IgD-negative memory B cell (primary cell): ENCODE data around the gene MIPOL1. TPM values are rescaled to one million over a fixed set of nuclear protein-coding genes. Genes with fewer than 3 reads are reported as not detected.
A peak's percentile ranks its signal among the peaks of the same experiment; 100 is the strongest.
"Not testable (repeated sequence)": the region's sequence is repeated elsewhere in the genome, so short reads cannot be mapped to it uniquely, and the experiment has no call there.

Source experiments
- H3K27ac Mint-ChIP-seq, 3 donors: one replicate each; pipeline ENCODE4 v1.8.0; 2020 to 2022; ENCODE audit warnings: mild to moderate bottlenecking in 3 of 3, mixed read lengths in 3 of 3, moderate library complexity in 1 of 3
- H3K27me3 Mint-ChIP-seq: one replicate; pipeline ENCODE4 v1.8.0; 2021; ENCODE audit warnings: mixed read lengths
- H3K36me3 Mint-ChIP-seq: one replicate; pipeline ENCODE4 v1.8.0; 2020; ENCODE audit warnings: mild to moderate bottlenecking, mixed read lengths
- H3K4me1 Mint-ChIP-seq, 3 donors: one replicate each; pipeline ENCODE4 v1.8.0; 2020 to 2022; ENCODE audit warnings: mixed read lengths in 3 of 3, mild to moderate bottlenecking in 1 of 3
- H3K4me3 Mint-ChIP-seq, 4 donors: one replicate each; pipeline ENCODE4 v1.8.0; 2020 to 2022; ENCODE audit warnings: mild to moderate bottlenecking in 4 of 4, mixed read lengths in 4 of 4, moderate library complexity in 3 of 4
- H3K9me3 Mint-ChIP-seq, 3 donors: one replicate each; pipeline ENCODE4 v1.8.0; 2020 to 2021; ENCODE audit warnings: mixed read lengths in 3 of 3, mild to moderate bottlenecking in 1 of 3
- polyA plus RNA-seq: library from polyadenylated mRNA; unstranded; fragments of 300-500 nt; fragmentation: Illumina TruSeq; gene quantifications from one replicate; pipeline ENCODE4 v1.2.3, GENCODE V29; 2021

MIPOL1 gene
- polyA plus RNA-seq, 1 donor from 2014 or later = not detected

GRCh38 chr14:37201724-37202123 is 4.0 kb downstream of the MIPOL1 start:
- Mint-ChIP-seq H3K9me3 (peaks cover 7 to 10% (median 8%) of the 10 kb centered on the region in 3 donors), H3K4me3 (no peak overlapping the region), H3K4me1 (no peaks in the 10 kb centered on the region), H3K36me3 (no peaks in the 10 kb centered on the region), H3K27me3 (no peaks in the 10 kb centered on the region), H3K27ac (no peak overlapping the region)

- no peaks in the 10 kb centered on the region for H3K36me3 Mint-ChIP-seq
- peaks cover 6 to 15% (median 14%) of the 10 kb centered on the region in 3 donors for H3K9me3 Mint-ChIP-seq
- H3K27me3 Mint-ChIP-seq = no peaks in the 10 kb centered on the region
- no peak overlapping the region for H3K27ac Mint-ChIP-seq
- H3K4me1 Mint-ChIP-seq = no peaks in the 10 kb centered on the region
- no peak overlapping the region for H3K4me3 Mint-ChIP-seq
Measured at GRCh38 chr14:37202265-37202664, 4.5 kb downstream of the MIPOL1 start.

GRCh38 chr14:37202812-37203211 is 5.1 kb downstream of the MIPOL1 start:
- H3K9me3 Mint-ChIP-seq = peaks cover 3 to 15% (median 12%) of the 10 kb centered on the region in 3 donors
- H3K27me3 Mint-ChIP-seq = no peaks in the 10 kb centered on the region
- no peaks in the 10 kb centered on the region for H3K4me1 Mint-ChIP-seq
- H3K36me3 Mint-ChIP-seq = no peaks in the 10 kb centered on the region
- H3K4me3 Mint-ChIP-seq = no peak overlapping the region
- H3K27ac Mint-ChIP-seq = peak overlapping the region in 1 of 3 donors; percentile 69

DNA sequence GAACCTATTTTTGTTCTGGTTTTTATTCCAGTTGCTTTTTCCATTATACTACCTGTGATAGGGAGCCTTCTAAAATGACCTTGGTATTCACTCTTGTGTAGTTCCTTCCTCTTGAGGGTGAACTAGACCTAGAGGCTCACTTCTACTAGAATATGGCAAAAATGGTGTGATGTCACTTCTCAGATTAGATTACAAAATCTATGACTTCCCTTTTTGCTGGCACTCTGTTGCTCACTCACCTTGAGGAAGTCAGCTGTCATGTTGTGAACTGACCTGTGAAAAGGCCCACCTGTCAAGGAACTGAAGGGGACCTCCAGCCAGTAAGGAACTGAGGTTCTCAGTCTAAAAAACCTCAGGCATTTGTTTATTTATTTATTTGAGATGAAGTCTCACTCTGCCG is 5.7 kb downstream of the MIPOL1 start:
- no peak overlapping the region for H3K4me3 Mint-ChIP-seq
- no peaks in the 10 kb centered on the region for H3K27me3 Mint-ChIP-seq
- no peaks in the 10 kb centered on the region for H3K36me3 Mint-ChIP-seq
- H3K27ac Mint-ChIP-seq = no peak overlapping the region
- no peaks in the 10 kb centered on the region for H3K4me1 Mint-ChIP-seq
- peaks cover 3 to 15% (median 12%) of the 10 kb centered on the region in 3 donors for H3K9me3 Mint-ChIP-seq

GRCh38 chr14:37205623-37206605 is 8.2 kb downstream of the MIPOL1 start:
- peaks cover 5 to 15% (median 12%) of the 10 kb centered on the region in 3 donors for H3K9me3 Mint-ChIP-seq
- not testable (repeated sequence) for H3K36me3 Mint-ChIP-seq, H3K27ac Mint-ChIP-seq, H3K4me1 Mint-ChIP-seq, H3K27me3 Mint-ChIP-seq, H3K4me3 Mint-ChIP-seq

DNA sequence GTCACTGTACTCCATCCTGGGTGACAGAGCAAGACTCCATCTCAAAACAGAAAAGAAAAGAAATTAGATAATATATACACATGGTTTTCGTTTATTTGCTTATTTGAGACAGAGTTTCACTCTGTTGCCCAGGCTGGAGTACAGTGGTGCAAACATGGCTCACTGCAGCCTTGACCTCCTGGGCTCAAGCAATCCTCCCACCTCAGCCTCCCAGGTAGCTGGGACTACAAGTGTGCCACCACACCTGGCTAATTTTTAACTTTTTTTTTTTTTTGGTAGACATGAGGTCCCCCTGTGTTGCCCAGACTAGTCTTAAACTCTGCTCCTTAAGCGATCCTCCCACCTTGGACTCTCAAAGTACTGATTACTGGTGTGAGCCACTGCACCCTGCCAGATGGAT is 11.9 kb downstream of the MIPOL1 start:
- not testable (repeated sequence) for H3K36me3 Mint-ChIP-seq, H3K27ac Mint-ChIP-seq, H3K27me3 Mint-ChIP-seq, H3K4me1 Mint-ChIP-seq, H3K4me3 Mint-ChIP-seq
- peaks cover 14 to 18% (median 16%) of the 10 kb centered on the region in 3 donors for H3K9me3 Mint-ChIP-seq

- Mint-ChIP-seq H3K27me3 (no peaks in the 10 kb centered on the region), H3K4me3 (no peak overlapping the region), H3K27ac (no peak overlapping the region), H3K9me3 (peaks cover 10 to 22% (median 18%) of the 10 kb centered on the region in 3 donors), H3K4me1 (peaks cover 0 to 2% (median 0%) of the 10 kb centered on the region in 3 donors), H3K36me3 (no peaks in the 10 kb centered on the region)
Measured at GRCh38 chr14:37210448-37210847, 12.7 kb downstream of the MIPOL1 start.

GRCh38 chr14:37213016-37213415 is 15.3 kb downstream of the MIPOL1 start:
- no peak overlapping the region for H3K4me3 Mint-ChIP-seq
- no peaks in the 10 kb centered on the region for H3K36me3 Mint-ChIP-seq
- H3K4me1 Mint-ChIP-seq = peaks cover 0 to 2% (median 0%) of the 10 kb centered on the region in 3 donors
- peaks cover 6 to 15% (median 13%) of the 10 kb centered on the region in 3 donors for H3K9me3 Mint-ChIP-seq
- H3K27me3 Mint-ChIP-seq = no peaks in the 10 kb centered on the region
- no peak overlapping the region for H3K27ac Mint-ChIP-seq

DNA sequence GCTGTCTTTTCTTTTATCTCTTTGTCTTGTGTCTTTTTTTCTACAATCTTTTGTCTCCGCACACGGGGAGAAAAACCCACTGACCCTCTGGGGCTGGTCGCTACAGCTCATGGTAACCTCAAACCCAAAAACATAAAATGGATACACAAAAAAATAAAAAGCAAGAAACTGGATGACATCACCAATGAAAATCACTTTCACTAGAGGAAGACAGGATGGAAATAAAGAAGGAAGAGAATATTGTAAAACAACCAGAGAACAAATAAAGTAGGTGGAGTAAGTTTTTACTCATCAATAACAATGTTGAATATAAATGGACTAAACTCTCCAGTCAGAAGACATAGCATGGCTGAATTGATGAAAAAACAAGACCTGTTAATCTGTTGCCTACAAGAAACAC is 17.6 kb downstream of the MIPOL1 start:
- Mint-ChIP-seq H3K27me3 (no peaks in the 10 kb centered on the region), H3K27ac (no peak overlapping the region), H3K36me3 (no peaks in the 10 kb centered on the region), H3K9me3 (peaks cover 6 to 14% (median 13%) of the 10 kb centered on the region in 3 donors), H3K4me3 (no peak overlapping the region), H3K4me1 (peaks cover 0 to 2% (median 0%) of the 10 kb centered on the region in 3 donors)

GRCh38 chr14:37221073-37221472 is 23.3 kb downstream of the MIPOL1 start:
- no peaks in the 10 kb centered on the region for H3K4me1 Mint-ChIP-seq
- no peaks in the 10 kb centered on the region for H3K36me3 Mint-ChIP-seq
- no peak overlapping the region for H3K4me3 Mint-ChIP-seq
- H3K9me3 Mint-ChIP-seq = peaks cover 5 to 6% (median 5%) of the 10 kb centered on the region in 3 donors
- H3K27ac Mint-ChIP-seq = no peak overlapping the region
- no peaks in the 10 kb centered on the region for H3K27me3 Mint-ChIP-seq

GRCh38 chr14:37223947-37224474 is 26.3 kb downstream of the MIPOL1 start:
- H3K4me3 Mint-ChIP-seq = peak overlapping the region in 1 of 4 donors; percentile 30

GRCh38 chr14:37225668-37226067 is 27.9 kb downstream of the MIPOL1 start:
- H3K4me1 Mint-ChIP-seq, H3K27me3 Mint-ChIP-seq, H3K27ac Mint-ChIP-seq, H3K36me3 Mint-ChIP-seq, H3K9me3 Mint-ChIP-seq, H3K4me3 Mint-ChIP-seq: not testable (repeated sequence)

More at GRCh38 chr14:37223947-37224474, 26.3 kb downstream of the MIPOL1 start:
- no peaks in the 10 kb centered on the region for H3K27me3 Mint-ChIP-seq
- H3K27ac Mint-ChIP-seq = peak overlapping the region in 1 of 3 donors; percentile 62
- H3K36me3 Mint-ChIP-seq = no peaks in the 10 kb centered on the region
- H3K9me3 Mint-ChIP-seq = peaks cover 5 to 9% (median 6%) of the 10 kb centered on the region in 3 donors
- H3K4me1 Mint-ChIP-seq = no peaks in the 10 kb centered on the region

- H3K27ac Mint-ChIP-seq = no peak overlapping the region
- H3K9me3 Mint-ChIP-seq = peaks cover 2 to 8% (median 2%) of the 10 kb centered on the region in 3 donors
- no peaks in the 10 kb centered on the region for H3K27me3 Mint-ChIP-seq
- no peaks in the 10 kb centered on the region for H3K36me3 Mint-ChIP-seq
- no peak overlapping the region for H3K4me3 Mint-ChIP-seq
- H3K4me1 Mint-ChIP-seq = no peaks in the 10 kb centered on the region
Measured at GRCh38 chr14:37230551-37231194, 32.9 kb downstream of the MIPOL1 start.

DNA sequence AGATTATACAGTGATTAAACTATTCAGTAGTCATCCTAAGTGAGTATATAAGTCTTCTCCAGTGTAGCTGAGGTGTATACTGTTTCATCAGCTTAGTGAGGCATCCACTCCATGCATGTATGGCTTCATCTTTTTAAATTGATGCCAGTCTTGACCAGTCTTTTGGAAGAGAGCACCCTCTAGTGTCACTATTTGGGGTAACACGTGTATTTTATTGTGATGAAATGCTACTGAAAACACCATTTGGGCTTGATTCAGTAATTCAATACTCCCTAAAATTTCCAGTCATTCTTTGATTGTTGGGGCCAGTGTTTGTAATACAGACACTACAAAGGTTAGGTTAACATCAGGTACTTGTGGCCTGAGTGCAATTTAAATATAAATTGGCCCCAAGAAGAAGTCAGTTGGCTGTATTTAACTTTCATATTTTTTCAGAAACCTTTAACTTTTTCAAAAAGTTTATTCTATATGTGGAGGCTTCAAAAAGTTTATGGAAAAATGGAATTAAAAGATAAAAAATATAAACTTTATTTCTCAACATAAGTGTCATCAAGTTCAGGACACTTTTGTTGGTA is 35.3 kb downstream of the MIPOL1 start:
- Mint-ChIP-seq H3K27me3 (no peaks in the 10 kb centered on the region), H3K27ac (no peak overlapping the region), H3K4me3 (no peak overlapping the region), H3K36me3 (no peaks in the 10 kb centered on the region), H3K4me1 (no peaks in the 10 kb centered on the region), H3K9me3 (peaks cover 0 to 2% (median 0%) of the 10 kb centered on the region in 3 donors)

- H3K4me1 Mint-ChIP-seq = no peaks in the 10 kb centered on the region
- peaks cover 0 to 2% (median 0%) of the 10 kb centered on the region in 3 donors for H3K9me3 Mint-ChIP-seq
- no peak overlapping the region for H3K27ac Mint-ChIP-seq
- H3K36me3 Mint-ChIP-seq = no peaks in the 10 kb centered on the region
- no peak overlapping the region for H3K4me3 Mint-ChIP-seq
- no peaks in the 10 kb centered on the region for H3K27me3 Mint-ChIP-seq
Measured at GRCh38 chr14:37234222-37234621, 36.5 kb downstream of the MIPOL1 start.
